Hepatocyte (in vitro differentiated cells): ENCODE data around the gene DDX18. TPM values are rescaled to one million over a fixed set of nuclear protein-coding genes. Genes with fewer than 3 reads are reported as not detected.

Experiments used
- DNase-seq: peaks from one replicate; pipeline ENCODE4 v3.0.0-alpha.2; 2016; ENCODE audit warnings: low spot score
- H2AFZ ChIP-seq: fragments of 200-600 bp; sonication (generic); 2 replicates; pipeline ENCODE4 v1.6.0; 2016; ENCODE audit warnings: antibody characterized with exemption, mild to moderate bottlenecking
- H3K27ac ChIP-seq: fragments of 200-600 bp; sonication (generic); 2 replicates; pipeline ENCODE4 v1.5.1; 2016; ENCODE audit warnings: mild to moderate bottlenecking
- H3K27me3 ChIP-seq: fragments of 200-600 bp; sonication (generic); 2 replicates; pipeline ENCODE4 v1.6.1; 2016
- H3K36me3 ChIP-seq: fragments of 200-600 bp; sonication (generic); replicated peaks from 2 replicates; pipeline ENCODE4 v1.5.1; 2016; ENCODE audit warnings: low read depth; ENCODE audit not compliant: insufficient read depth
- H3K4me1 ChIP-seq: fragments of 200-600 bp; sonication (generic); 2 replicates; pipeline ENCODE4 v1.5.1; 2016; ENCODE audit warnings: mild to moderate bottlenecking, moderate library complexity; ENCODE audit not compliant: insufficient read depth
- H3K4me2 ChIP-seq: fragments of 200-600 bp; sonication (generic); 2 replicates; pipeline ENCODE4 v1.6.0; 2016
- H3K4me3 ChIP-seq: fragments of 200-600 bp; sonication (generic); 2 replicates; pipeline ENCODE4 v1.5.1; 2016; ENCODE audit warnings: mild to moderate bottlenecking
- H3K79me2 ChIP-seq: fragments of 200-600 bp; sonication (generic); 2 replicates; pipeline ENCODE4 v1.6.0; 2017; ENCODE audit warnings: mild to moderate bottlenecking
- H3K9me2 ChIP-seq: fragments of 200-600 bp; sonication (generic); replicated peaks from 2 replicates; pipeline ENCODE4 v1.6.0; 2017; ENCODE audit warnings: mild to moderate bottlenecking; ENCODE audit not compliant: insufficient read depth
- H3K9me3 ChIP-seq: fragments of 200-600 bp; sonication (generic); 2 replicates; pipeline ENCODE4 v1.5.1; 2016; ENCODE audit warnings: low read depth, mild to moderate bottlenecking
- H4K20me1 ChIP-seq: fragments of 200-600 bp; sonication (generic); 2 replicates; pipeline ENCODE4 v1.6.0; 2016; ENCODE audit warnings: mild to moderate bottlenecking; ENCODE audit not compliant: insufficient read depth, poor library complexity, severe bottlenecking
- CTCF ChIP-seq: fragments of 200-600 bp; sonication (generic); IDR thresholded peaks from 2 replicates; pipeline ENCODE4 v1.5.1; 2016; ENCODE audit warnings: antibody characterized with exemption, mild to moderate bottlenecking; ENCODE audit not compliant: poor library complexity
- EZH2 ChIP-seq: fragments of 200-600 bp; sonication (generic); IDR thresholded peaks from 2 replicates; pipeline ENCODE4 v1.6.1; 2016; ENCODE audit warnings: antibody characterized with exemption, mild to moderate bottlenecking, borderline replicate concordance
- EZH2phosphoT487 ChIP-seq: fragments of 200-600 bp; sonication (generic); IDR thresholded peaks from one replicate; pipeline ENCODE4 v1.6.1; 2018; ENCODE audit warnings: antibody characterized with exemption, mild to moderate bottlenecking, low read depth, moderate library complexity; ENCODE audit not compliant: unreplicated experiment, severe bottlenecking
- WGBS: methylation state at CpG from one replicate; pipeline ENCODE4 v1.1.6; 2016; ENCODE audit warnings: low lambda C conversion rate; ENCODE audit errors: missing lambda C conversion rate; 5-methylcytosine and 5-hydroxymethylcytosine counted together
- polyA plus RNA-seq: library from polyadenylated mRNA; unstranded; fragments of >200 nt; fragmentation: Nextera tagmentation; extraction: Ambion mirVana; gene quantifications from 2 replicates; pipeline ENCODE4 v1.2.1, GENCODE V29; 2016
- total RNA-seq: library from RNA; depleted of rRNA; stranded (reverse); fragments of >200 nt; gene quantifications from 2 replicates; pipeline ENCODE4 v1.2.3, GENCODE V29; 2014

The DDX18 gene
- total and polyA plus RNA-seq, 2 experiments from 2014 or later = 27.7 to 58.9 TPM

GRCh38 chr2:117774716-117775115 lies 39.8 kb upstream of the DDX18 start:
- no peaks in the 10 kb centered on the region for H3K9me3 ChIP-seq
- H3K27ac ChIP-seq = no peak overlapping the region
- H3K27me3 ChIP-seq = no peaks in the 10 kb centered on the region
- DNase-seq = no peak
- TF ChIP-seq EZH2 (no peak), CTCF (no peak), EZH2phosphoT487 (no peak)
- no peaks in the 10 kb centered on the region for H4K20me1 ChIP-seq
- peaks cover 3% of the 10 kb centered on the region for H3K4me1 ChIP-seq
- H3K79me2 ChIP-seq = no peaks in the 10 kb centered on the region
- H3K4me3 ChIP-seq = no peak overlapping the region
- no peaks in the 10 kb centered on the region for H3K36me3 ChIP-seq
- WGBS = 73% methylated on average over 1 of the region's 1 CpG
- H3K4me2 ChIP-seq = no peak overlapping the region
- no peak overlapping the region for H2AFZ ChIP-seq
- H3K9me2 ChIP-seq = no peaks in the 10 kb centered on the region

GRCh38 chr2:117775703-117776219 lies 38.7 kb upstream of the DDX18 start:
- DNase-seq = no peak
- TF ChIP-seq EZH2 (no peak), EZH2phosphoT487 (no peak), CTCF (no peak)
- Histone ChIP-seq H3K9me2 (no peaks in the 10 kb centered on the region), H3K9me3 (no peaks in the 10 kb centered on the region), H3K4me2 (no peak overlapping the region), H3K79me2 (no peaks in the 10 kb centered on the region), H3K27me3 (no peaks in the 10 kb centered on the region), H2AFZ (no peak overlapping the region), H3K27ac (no peak overlapping the region), H3K4me3 (no peak overlapping the region), H3K4me1 (peaks cover 3% of the 10 kb centered on the region), H4K20me1 (no peaks in the 10 kb centered on the region), H3K36me3 (no peaks in the 10 kb centered on the region)

GRCh38 chr2:117776888-117777287 lies 37.6 kb upstream of the DDX18 start:
- TF ChIP-seq EZH2 = no peak
- no peak for TF ChIP-seq CTCF
- no peak for TF ChIP-seq EZH2phosphoT487
- H3K27me3 ChIP-seq = no peaks in the 10 kb centered on the region
- H2AFZ ChIP-seq = no peak overlapping the region
- H3K79me2 ChIP-seq = no peaks in the 10 kb centered on the region
- no peaks in the 10 kb centered on the region for H3K9me2 ChIP-seq
- no peaks in the 10 kb centered on the region for H3K4me1 ChIP-seq
- H3K9me3 ChIP-seq = no peaks in the 10 kb centered on the region
- WGBS = 97% methylated on average over 8 of the region's 8 CpGs
- no peak for DNase-seq
- H3K27ac ChIP-seq = no peak overlapping the region
- no peak overlapping the region for H3K4me3 ChIP-seq
- H3K4me2 ChIP-seq = no peak overlapping the region
- no peaks in the 10 kb centered on the region for H3K36me3 ChIP-seq
- no peaks in the 10 kb centered on the region for H4K20me1 ChIP-seq

- H3K4me2 ChIP-seq = no peak overlapping the region
- DNase-seq = peak; percentile 81
- H3K27me3 ChIP-seq = no peaks in the 10 kb centered on the region
- H3K36me3 ChIP-seq = no peaks in the 10 kb centered on the region
- no peaks in the 10 kb centered on the region for H3K9me3 ChIP-seq
- H3K4me3 ChIP-seq = no peak overlapping the region
- no peak overlapping the region for H2AFZ ChIP-seq
- no peaks in the 10 kb centered on the region for H3K9me2 ChIP-seq
- no peak overlapping the region for H3K27ac ChIP-seq
- TF ChIP-seq EZH2phosphoT487 (no peak), EZH2 (no peak), CTCF (peak; percentile 71)
- no peaks in the 10 kb centered on the region for H3K79me2 ChIP-seq
- no peaks in the 10 kb centered on the region for H3K4me1 ChIP-seq
- no peaks in the 10 kb centered on the region for H4K20me1 ChIP-seq
These were observed 28.8 kb upstream of the DDX18 start for GRCh38 chr2:117785740-117786139.
